ENCODE results near the gene RTCA. TPM values are rescaled to one million over a fixed set of nuclear protein-coding genes. Genes with fewer than 3 reads are reported as not detected.

Gene RTCA
- total RNA-seq, 1 donor from 2014 or later, result 29.6 TPM

- H3K27ac Mint-ChIP-seq (ENCODE audit: unreplicated experiment), result no peak overlapping the region
- H3K4me1 Mint-ChIP-seq, result no peaks in the 10 kb centered on the region
- no peaks in the 10 kb centered on the region for H3K9me3 Mint-ChIP-seq
Observed at GRCh38 chr1:100320311-100321099, 54.5 kb downstream of the RTCA start.

GRCh38 chr1:100321100-100321493, 55.1 kb downstream of the RTCA start:
- Mint-ChIP-seq H3K4me3 (no peak overlapping the region), H3K9me3 (no peaks in the 10 kb centered on the region), H3K27me3 (ENCODE audit: low read depth) (no peaks in the 10 kb centered on the region), H3K27ac (ENCODE audit: unreplicated experiment) (no peak overlapping the region), H3K36me3 (ENCODE audit: low read depth) (no peaks in the 10 kb centered on the region), H3K4me1 (no peaks in the 10 kb centered on the region)
- no peak for TF ChIP-seq CTCF (conservative IDR thresholded peaks at IDR 0.05)
- DNase-seq (ENCODE audit: low read depth, low spot score), result no peak

More at GRCh38 chr1:100320311-100321099, 54.5 kb downstream of the RTCA start:
- no peak for DNase-seq (ENCODE audit: low read depth, low spot score)
- Mint-ChIP-seq H3K27me3 (ENCODE audit: low read depth) (peaks cover 2% of the 10 kb centered on the region), H3K4me3 (no peak overlapping the region), H3K36me3 (ENCODE audit: low read depth) (no peaks in the 10 kb centered on the region)
- TF ChIP-seq CTCF (conservative IDR thresholded peaks at IDR 0.05), result no peak

GRCh38 chr1:100321506-100321905, 55.5 kb downstream of the RTCA start:
- no peaks in the 10 kb centered on the region for H3K36me3 Mint-ChIP-seq (ENCODE audit: low read depth)
- TF ChIP-seq CTCF (conservative IDR thresholded peaks at IDR 0.05), result no peak
- DNase-seq (ENCODE audit: low read depth, low spot score), result no peak
- H3K27ac Mint-ChIP-seq (ENCODE audit: unreplicated experiment), result no peak overlapping the region
- no peaks in the 10 kb centered on the region for H3K4me1 Mint-ChIP-seq
- no peak overlapping the region for H3K4me3 Mint-ChIP-seq
- H3K27me3 Mint-ChIP-seq (ENCODE audit: low read depth), result no peaks in the 10 kb centered on the region
- H3K9me3 Mint-ChIP-seq, result no peaks in the 10 kb centered on the region

- no peak for DNase-seq (ENCODE audit: low read depth, low spot score)
- H3K4me3 Mint-ChIP-seq, result no peak overlapping the region
- no peaks in the 10 kb centered on the region for H3K4me1 Mint-ChIP-seq
- H3K27me3 Mint-ChIP-seq (ENCODE audit: low read depth), result peaks cover 3% of the 10 kb centered on the region
- no peaks in the 10 kb centered on the region for H3K9me3 Mint-ChIP-seq
- no peak for TF ChIP-seq CTCF (conservative IDR thresholded peaks at IDR 0.05)
- no peak overlapping the region for H3K27ac Mint-ChIP-seq (ENCODE audit: unreplicated experiment)
- H3K36me3 Mint-ChIP-seq (ENCODE audit: low read depth), result no peaks in the 10 kb centered on the region
Observed at GRCh38 chr1:100322436-100323211, 56.6 kb downstream of the RTCA start.

GRCh38 chr1:100323419-100324106, 57.5 kb downstream of the RTCA start:
- Mint-ChIP-seq H3K4me3 (no peak overlapping the region), H3K36me3 (ENCODE audit: low read depth) (no peaks in the 10 kb centered on the region), H3K4me1 (no peaks in the 10 kb centered on the region), H3K9me3 (no peaks in the 10 kb centered on the region), H3K27me3 (ENCODE audit: low read depth) (peaks cover 3% of the 10 kb centered on the region), H3K27ac (ENCODE audit: unreplicated experiment) (no peak overlapping the region)
- no peak for DNase-seq (ENCODE audit: low read depth, low spot score)
- no peak for TF ChIP-seq CTCF (conservative IDR thresholded peaks at IDR 0.05)
